VCaP (cell line): Measurements from ENCODE around the gene DNER.
"Not testable (repeated sequence)": the region's sequence is repeated elsewhere in the genome, so short reads cannot be mapped to it uniquely, and the experiment has no call there.

Experiments
- H3K27ac ChIP-seq: fragments of 450-650 bp; 2 replicates; pipeline ENCODE4 v1.5.1; 2017
- CTCF ChIP-seq: fragments of 450-650 bp; conservative IDR thresholded peaks from 2 replicates; pipeline ENCODE4 v1.5.1; 2017; ENCODE audit warnings: mild to moderate bottlenecking, moderate library complexity

The DNER gene

GRCh38 chr2:229344955-229345354 is 369.4 kb downstream of the DNER start:
- no peak for TF ChIP-seq CTCF
- H3K27ac ChIP-seq = no peak overlapping the region

GRCh38 chr2:229344151-229344551 is 370.2 kb downstream of the DNER start:
- H3K27ac ChIP-seq = no peak overlapping the region
- TF ChIP-seq CTCF = no peak

GRCh38 chr2:229343661-229344060 is 370.7 kb downstream of the DNER start:
- H3K27ac ChIP-seq = no peak overlapping the region
- TF ChIP-seq CTCF = no peak

- TF ChIP-seq CTCF = peak; percentile 53; the same call in 1 of the 2 replicates
- H3K27ac ChIP-seq = no peak overlapping the region
Observed at GRCh38 chr2:229342376-229342775, 372.0 kb downstream of the DNER start.

- no peak overlapping the region for H3K27ac ChIP-seq
- TF ChIP-seq CTCF = no peak
Observed at GRCh38 chr2:229340086-229340760, 374.1 kb downstream of the DNER start.

GRCh38 chr2:229339618-229340017 is 374.7 kb downstream of the DNER start:
- H3K27ac ChIP-seq = no peak overlapping the region
- no peak for TF ChIP-seq CTCF

- not testable (repeated sequence) for H3K27ac ChIP-seq
Observed at GRCh38 chr2:229339171-229339570, 375.2 kb downstream of the DNER start.

GRCh38 chr2:229335877-229336346 is 378.4 kb downstream of the DNER start:
- peak overlapping the region; percentile 23 for H3K27ac ChIP-seq
- TF ChIP-seq CTCF = no peak
